NCI-H524 treated with DMSO at 0.1 percent for 48 hours (cell line): ENCODE data around the gene SLC12A6.

ENCODE experiments used
- DNase-seq: peaks from one replicate; lab custom pipeline; 2025; lab: John Stamatoyannopoulos, UW

Gene SLC12A6

GRCh38 chr15:34259566-34259965 is 78.0 kb downstream of the SLC12A6 start:
- no peak for DNase-seq

DNA sequence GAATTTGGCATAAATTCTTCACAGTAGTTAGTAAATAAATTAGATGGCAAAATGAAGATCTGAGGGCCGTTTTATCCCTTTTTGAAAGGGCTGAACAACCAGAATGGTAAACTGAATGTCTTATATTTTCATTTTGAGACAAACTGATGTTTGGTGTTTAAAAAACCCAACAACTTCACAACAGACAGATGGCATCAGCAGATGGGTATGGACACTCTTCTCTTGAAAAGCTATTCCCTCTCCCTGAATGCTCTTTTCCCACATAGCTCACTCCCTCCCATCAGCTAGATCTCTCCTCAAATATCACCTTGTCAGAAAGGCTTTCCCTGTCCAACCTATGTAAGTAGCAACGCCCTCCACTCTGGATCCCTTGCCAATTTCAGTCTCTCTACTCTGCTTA is 79.4 kb downstream of the SLC12A6 start:
- DNase-seq = peak; percentile 79

DNA sequence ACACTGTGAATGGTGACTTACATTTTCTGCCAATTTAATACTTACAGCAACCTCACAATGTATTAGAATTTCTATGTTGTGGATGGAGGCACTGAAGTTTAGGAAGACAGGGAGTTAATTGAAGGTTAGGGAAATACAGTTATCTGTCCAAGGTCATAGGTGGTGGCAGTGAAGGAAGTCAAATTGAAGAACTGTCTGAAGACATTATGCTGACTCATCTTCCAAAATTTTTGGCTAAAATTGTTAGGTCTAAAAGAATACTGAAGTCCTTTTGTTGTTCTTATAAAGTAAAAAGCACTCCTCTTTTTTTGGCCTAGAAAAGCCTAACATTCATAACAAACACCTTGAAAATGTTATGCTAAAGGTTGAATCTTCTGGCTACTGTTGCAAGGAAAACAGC is 85.0 kb downstream of the SLC12A6 start:
- DNase-seq = no peak

DNA sequence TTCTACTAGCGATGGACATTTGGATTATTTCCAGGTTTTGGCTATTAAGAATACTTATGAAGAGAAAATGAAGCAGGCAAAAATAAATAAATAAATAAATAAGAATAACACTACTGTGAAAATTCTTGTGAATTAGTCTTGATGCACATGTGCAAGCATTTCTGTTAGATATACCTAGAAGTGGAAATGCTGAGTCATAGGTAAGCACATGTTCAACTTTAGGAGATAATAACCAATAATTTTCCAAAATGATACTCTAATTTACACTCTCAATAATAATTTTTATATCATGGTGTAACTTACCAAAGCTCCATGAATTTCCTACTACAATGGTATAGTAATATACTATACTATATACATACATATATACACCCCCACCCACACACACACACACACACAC is 89.4 kb downstream of the SLC12A6 start:
- no peak for DNase-seq

GRCh38 chr15:34246276-34246976 is 91.2 kb downstream of the SLC12A6 start:
- DNase-seq = no peak

GRCh38 chr15:34243226-34243625 is 94.4 kb downstream of the SLC12A6 start:
- no peak for DNase-seq

DNA sequence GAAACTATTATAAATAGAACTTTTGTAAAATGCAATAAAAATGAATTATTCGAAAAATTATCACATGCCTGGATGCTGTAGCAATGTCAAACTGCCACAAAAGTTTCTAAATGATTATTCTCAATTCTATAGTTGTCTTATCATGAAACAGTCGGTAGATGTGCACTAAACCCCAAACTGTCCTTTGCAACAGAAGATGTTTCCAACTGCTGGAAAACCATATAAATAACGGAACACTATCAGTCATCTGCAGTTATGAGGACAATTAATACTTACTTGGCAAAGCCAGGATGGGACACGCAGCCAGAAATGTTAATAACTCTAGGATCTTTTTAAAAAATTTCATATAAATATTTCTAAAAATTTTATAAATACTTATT is 95.3 kb downstream of the SLC12A6 start:
- no peak for DNase-seq

- DNase-seq = no peak
Observed at GRCh38 chr15:34241376-34242330, 95.9 kb downstream of the SLC12A6 start.

- no peak for DNase-seq
Observed at GRCh38 chr15:34240537-34240936, 97.0 kb downstream of the SLC12A6 start.

DNA sequence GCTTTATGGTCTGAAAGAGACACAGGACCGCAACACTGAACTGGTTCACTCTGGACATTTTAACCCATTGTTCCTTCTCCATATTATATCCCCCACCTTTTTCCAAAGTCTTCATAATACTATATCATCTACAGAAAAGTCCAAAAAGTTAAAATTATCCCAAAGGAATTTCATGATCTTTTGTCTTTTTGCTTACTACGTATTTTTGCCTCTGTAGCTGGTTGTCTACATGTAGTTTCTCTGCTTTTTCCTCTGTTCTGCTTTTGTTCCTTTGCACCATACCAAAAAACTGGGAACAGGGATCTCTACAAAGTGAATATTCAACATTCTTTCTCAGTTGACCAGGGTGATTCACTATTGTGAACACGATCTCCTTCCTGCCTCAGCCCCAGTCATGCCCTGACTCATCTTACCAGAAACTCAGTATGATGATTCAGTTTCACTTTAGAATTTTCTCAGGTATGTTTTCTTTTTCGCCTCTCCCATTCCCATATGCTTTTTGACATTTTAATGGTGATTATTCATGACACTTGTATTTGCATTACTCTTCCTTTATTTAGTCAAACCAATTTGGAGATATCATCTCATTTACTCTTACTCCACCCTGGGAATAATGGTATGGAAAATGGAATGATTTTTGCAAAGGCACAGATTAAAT is 98.3 kb downstream of the SLC12A6 start:
- DNase-seq = no peak

- DNase-seq = no peak
Observed at GRCh38 chr15:34233614-34234013, 104.0 kb downstream of the SLC12A6 start.

DNA sequence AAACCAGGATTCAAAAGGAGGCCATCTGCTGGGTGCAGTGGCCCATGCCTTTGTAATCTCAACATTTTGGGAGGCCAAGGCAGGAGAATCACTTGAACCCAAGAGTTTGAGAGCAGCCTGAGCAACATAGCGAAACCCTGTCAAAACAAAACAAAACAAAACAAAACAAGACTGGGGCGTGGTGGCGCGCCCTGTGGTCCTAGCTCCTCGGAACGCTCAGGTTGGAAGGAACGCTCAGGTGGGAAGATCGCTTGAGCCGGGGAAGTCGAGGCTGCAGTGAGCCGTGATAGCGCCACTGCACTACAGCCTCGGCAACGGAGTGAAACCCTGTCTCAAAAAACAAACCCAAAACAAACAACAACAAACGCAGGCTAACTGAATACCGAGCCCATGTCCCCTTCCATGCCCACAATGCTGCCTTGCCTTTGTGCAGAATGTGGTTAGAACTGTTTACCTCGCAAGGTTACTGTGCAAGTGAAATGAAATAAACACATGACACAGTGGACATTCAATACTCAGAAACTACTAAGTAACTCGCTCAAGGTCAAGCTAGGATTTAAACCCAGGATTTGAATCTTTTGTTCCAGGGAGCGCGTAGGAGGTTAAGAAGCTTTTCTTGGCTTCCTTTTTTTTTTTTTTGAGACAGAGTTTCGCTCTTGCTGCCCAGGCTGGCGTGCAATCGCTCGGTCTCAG is 113.5 kb downstream of the SLC12A6 start:
- no peak for DNase-seq

DNA sequence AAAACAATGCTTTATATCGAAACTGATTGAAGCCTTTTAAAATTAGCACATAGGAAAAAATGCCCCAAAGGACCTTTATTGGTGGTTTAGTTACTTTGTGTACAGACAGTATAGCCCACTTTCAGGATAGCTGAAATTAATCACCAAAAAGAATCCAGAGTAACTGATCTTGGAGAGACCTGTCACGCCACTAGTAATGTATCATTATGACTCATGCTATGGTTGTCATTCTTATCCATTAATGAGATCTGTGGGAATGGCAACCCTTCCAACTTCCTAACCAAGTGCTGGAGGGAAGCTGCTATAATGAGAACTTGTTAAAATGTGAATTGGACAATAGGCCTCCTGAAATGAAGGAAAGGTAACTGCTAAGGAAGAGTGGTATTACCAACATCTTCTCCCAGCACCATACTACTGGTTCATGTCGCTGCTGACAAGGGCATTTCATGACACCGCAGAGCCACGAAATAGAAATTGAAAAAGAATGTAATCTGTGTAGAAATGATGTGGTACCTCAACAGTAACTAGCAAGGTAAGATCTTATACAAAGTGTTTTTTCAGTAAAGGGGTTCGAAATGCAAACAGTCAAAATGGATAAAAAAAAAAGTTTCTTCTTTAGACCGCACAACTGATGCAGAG is 119.9 kb downstream of the SLC12A6 start:
- no peak for DNase-seq

- no peak for DNase-seq
Observed at GRCh38 chr15:34216527-34217270, 120.9 kb downstream of the SLC12A6 start.

DNA sequence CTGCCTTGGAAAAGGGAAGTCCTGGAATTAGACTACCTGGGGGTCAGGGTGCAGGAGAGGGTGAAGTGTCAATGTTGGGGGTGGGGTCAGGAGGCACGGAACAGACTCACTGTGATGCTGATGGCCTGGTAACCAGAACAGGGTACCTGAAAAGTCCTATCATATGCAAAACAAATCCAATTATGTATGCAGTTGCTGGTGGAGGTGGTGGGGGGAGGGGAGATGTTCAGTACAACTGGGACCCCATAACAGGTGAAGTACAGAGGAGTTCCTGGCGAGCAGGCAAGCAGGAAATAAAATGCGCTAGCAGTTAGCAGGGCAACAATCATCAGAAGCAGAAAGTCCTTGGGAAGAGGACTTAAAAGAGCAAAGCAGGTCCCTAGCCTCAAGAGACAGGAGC is 123.4 kb downstream of the SLC12A6 start:
- no peak for DNase-seq

DNA sequence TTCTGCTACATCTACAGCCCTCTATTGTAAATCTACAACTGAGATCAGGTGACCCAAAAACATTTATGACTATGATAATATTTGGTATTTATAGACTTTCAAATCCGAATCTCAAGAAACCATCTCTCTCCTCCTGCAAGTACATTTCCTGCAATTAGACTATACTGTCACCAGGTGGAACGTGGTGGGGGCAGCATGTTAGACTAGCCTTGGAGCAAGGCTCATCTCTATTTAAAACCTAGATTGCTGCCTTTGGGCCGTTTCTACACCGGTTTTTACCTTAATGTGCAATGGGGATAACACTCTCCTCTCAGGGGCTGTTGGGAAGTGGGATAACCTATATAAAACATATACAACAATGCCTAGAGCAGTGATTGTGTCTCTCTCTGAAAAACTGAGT is 123.9 kb downstream of the SLC12A6 start:
- no peak for DNase-seq

- DNase-seq = peak; percentile 61
Observed at GRCh38 chr15:34209421-34210282, 127.9 kb downstream of the SLC12A6 start, which contains the start of gene KATNBL1. Gene KATNBL1 (minus strand): TSS chr15:34210096. CDS start chr15:34163676, 46,420 bp downstream.

DNA sequence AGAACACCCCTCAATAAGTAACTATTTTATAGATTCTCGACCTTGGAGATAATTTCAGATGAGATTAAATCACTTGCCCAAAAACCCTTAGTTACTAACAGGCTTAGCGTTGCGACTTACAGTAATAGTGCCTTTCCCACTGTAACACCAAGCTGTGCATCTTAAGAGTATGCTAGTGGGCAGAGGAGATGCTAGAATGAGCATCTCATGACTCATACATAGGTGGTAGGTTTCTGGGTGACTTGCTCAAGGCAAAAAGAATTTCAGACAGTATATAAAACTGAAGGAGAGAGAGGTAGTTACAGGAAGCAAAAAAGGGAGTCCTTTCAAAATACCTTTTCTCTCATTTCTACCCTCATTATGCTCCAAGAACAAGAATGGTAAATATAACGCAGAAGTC is 131.6 kb downstream of the SLC12A6 start:
- no peak for DNase-seq

GRCh38 chr15:34203936-34204335 is 133.6 kb downstream of the SLC12A6 start:
- DNase-seq = no peak

DNA sequence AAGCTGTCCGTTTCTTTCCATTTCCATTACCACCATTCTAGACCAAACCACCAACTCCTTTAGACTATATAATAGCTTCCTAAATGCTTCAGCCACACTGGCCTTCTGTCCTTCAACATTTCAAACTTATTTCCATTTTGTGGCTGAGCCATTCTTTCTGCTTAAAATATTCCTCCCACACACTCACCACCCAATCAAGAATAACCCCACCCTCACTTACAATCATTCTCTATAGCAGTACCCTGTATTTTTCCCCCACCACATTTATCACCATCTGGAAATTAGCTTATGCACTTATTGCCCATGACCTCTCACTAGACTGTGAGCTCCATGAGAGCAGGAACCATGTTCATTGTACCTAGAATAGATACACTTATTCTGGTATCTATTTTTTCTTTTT is 134.3 kb downstream of the SLC12A6 start:
- DNase-seq = no peak
